SK-N-MC (cell line): ENCODE results near the gene IFIT2.
A peak's percentile ranks its signal among the peaks of the same experiment; 100 is the strongest.
"Not testable (repeated sequence)": the region's sequence is repeated elsewhere in the genome, so short reads cannot be mapped to it uniquely, and the experiment has no call there.

ENCODE experiments used
- DNase-seq: peaks from one replicate; pipeline ENCODE4 v3.0.0-alpha.2; 2011; ENCODE audit warnings: low read depth, low spot score
- H3K27ac ChIP-seq: fragments of 200-600 bp; sonication (generic); 2 replicates; pipeline ENCODE4 v1.5.1; 2016; ENCODE audit warnings: mixed run types
- H3K36me3 ChIP-seq: fragments of 200-600 bp; sonication (generic); 2 replicates; pipeline ENCODE4 v1.6.1; 2017; ENCODE audit warnings: antibody characterized with exemption, low read length, mixed read lengths; ENCODE audit not compliant: insufficient read depth
- H3K4me3 ChIP-seq: fragments of 200-600 bp; sonication (generic); 2 replicates; pipeline ENCODE4 v1.5.1; 2016
- H3K9ac ChIP-seq: fragments of 200-600 bp; sonication (generic); 2 replicates; pipeline ENCODE4 v1.8.0; 2017; ENCODE audit warnings: mixed run types, mixed read lengths; ENCODE audit not compliant: insufficient read length
- H3K9me3 ChIP-seq: fragments of 200-600 bp; sonication (generic); 2 replicates; pipeline ENCODE4 v1.6.1; 2017; ENCODE audit warnings: low read depth, mild to moderate bottlenecking, antibody characterized with exemption, low read length, moderate library complexity, mixed read lengths
- EZH2 ChIP-seq: fragments of 200-600 bp; sonication (generic); IDR thresholded peaks from one replicate; pipeline ENCODE4 v1.6.1; 2017; ENCODE audit warnings: antibody characterized with exemption
- FOXP2 ChIP-seq: optimal IDR thresholded peaks from 2 replicates; pipeline ENCODE3; 2011; ENCODE audit warnings: mild to moderate bottlenecking, moderate library complexity; ENCODE audit not compliant: insufficient read depth; ENCODE audit errors: extremely low read length, control extremely low read depth
- POLR2AphosphoS5 ChIP-seq: IDR thresholded peaks from 2 replicates; pipeline ENCODE4 v1.6.1; 2012; ENCODE audit warnings: mild to moderate bottlenecking, low read depth, low read length, borderline replicate concordance

IFIT2 gene

GRCh38 chr10:89327803-89328441, 26.1 kb downstream of the IFIT2 start, which contains the start of gene IFIT3:
IFIT3 (plus strand) TSS chr10:89327997; CDS start chr10:89328074, 77 bp downstream.
- H3K9me3 ChIP-seq = no peaks in the 10 kb centered on the region
- peak within 1 kb of the TSS; percentile 76 for H3K4me3 ChIP-seq
- H3K9ac ChIP-seq = peak within 1 kb of the TSS; percentile 72
- H3K36me3 ChIP-seq = no peaks in the 10 kb centered on the region
- peak within 1 kb of the TSS; percentile 96 for H3K27ac ChIP-seq
- no peak for TF ChIP-seq EZH2
- TF ChIP-seq FOXP2 = no peak
- peak; percentile 29; the same call in 1 of the 2 replicates for TF ChIP-seq POLR2AphosphoS5
- DNase-seq = no peak

- Histone ChIP-seq H3K9me3 (no peaks in the 10 kb centered on the region), H3K36me3 (no peaks in the 10 kb centered on the region), H3K4me3 (no peak overlapping the region; the same call in 1 of the 2 replicates), H3K9ac (no peak overlapping the region), H3K27ac (no peak overlapping the region)
- no peak for DNase-seq
- no peak for TF ChIP-seq EZH2
- no peak for TF ChIP-seq POLR2AphosphoS5
- no peak for TF ChIP-seq FOXP2
Measured at GRCh38 chr10:89329151-89329550, 27.3 kb downstream of the IFIT2 start.

GRCh38 chr10:89330014-89330413, 28.2 kb downstream of the IFIT2 start:
- not testable (repeated sequence) for DNase-seq, H3K4me3 ChIP-seq, H3K9me3 ChIP-seq, H3K27ac ChIP-seq, H3K9ac ChIP-seq, H3K36me3 ChIP-seq

- Histone ChIP-seq H3K9ac (no peak overlapping the region), H3K36me3 (no peaks in the 10 kb centered on the region), H3K9me3 (no peaks in the 10 kb centered on the region), H3K4me3 (no peak overlapping the region), H3K27ac (no peak overlapping the region)
- TF ChIP-seq POLR2AphosphoS5 = no peak
- TF ChIP-seq FOXP2 = no peak
- no peak for TF ChIP-seq EZH2
- DNase-seq = no peak
Measured at GRCh38 chr10:89330537-89331212, 28.8 kb downstream of the IFIT2 start.

GRCh38 chr10:89331487-89332122, 29.8 kb downstream of the IFIT2 start:
- not testable (repeated sequence) for H3K36me3 ChIP-seq, DNase-seq, H3K9ac ChIP-seq, H3K4me3 ChIP-seq, H3K9me3 ChIP-seq
- peak overlapping the region; percentile 90; the same call in 1 of the 2 replicates for H3K27ac ChIP-seq

- TF ChIP-seq POLR2AphosphoS5 (no peak), FOXP2 (no peak), EZH2 (no peak)
- Histone ChIP-seq H3K27ac (peak overlapping the region; percentile 90), H3K4me3 (peak overlapping the region; percentile 71), H3K36me3 (no peaks in the 10 kb centered on the region), H3K9me3 (no peaks in the 10 kb centered on the region), H3K9ac (peak overlapping the region; percentile 51)
- no peak for DNase-seq
Measured at GRCh38 chr10:89332123-89332633, 30.3 kb downstream of the IFIT2 start.

- DNase-seq = no peak
- no peak for TF ChIP-seq EZH2
- TF ChIP-seq POLR2AphosphoS5 = no peak
- no peak for TF ChIP-seq FOXP2
- Histone ChIP-seq H3K27ac (no peak overlapping the region), H3K9ac (no peak overlapping the region), H3K4me3 (no peak overlapping the region), H3K9me3 (no peaks in the 10 kb centered on the region), H3K36me3 (no peaks in the 10 kb centered on the region)
Measured at GRCh38 chr10:89335226-89335625, 33.4 kb downstream of the IFIT2 start.

GRCh38 chr10:89336241-89336640, 34.4 kb downstream of the IFIT2 start:
- no peak for DNase-seq
- no peak overlapping the region for H3K27ac ChIP-seq
- TF ChIP-seq POLR2AphosphoS5 (no peak), FOXP2 (no peak), EZH2 (no peak)
- H3K4me3 ChIP-seq = no peak overlapping the region
- no peaks in the 10 kb centered on the region for H3K9me3 ChIP-seq
- no peaks in the 10 kb centered on the region for H3K36me3 ChIP-seq
- H3K9ac ChIP-seq = no peak overlapping the region

GRCh38 chr10:89337484-89337883, 35.6 kb downstream of the IFIT2 start:
- TF ChIP-seq FOXP2 (no peak), EZH2 (no peak), POLR2AphosphoS5 (no peak)
- no peak overlapping the region for H3K27ac ChIP-seq
- DNase-seq = no peak

More at GRCh38 chr10:89337484-89337883, 35.6 kb downstream of the IFIT2 start:
- no peaks in the 10 kb centered on the region for H3K9me3 ChIP-seq
- H3K4me3 ChIP-seq = no peak overlapping the region
- H3K36me3 ChIP-seq = no peaks in the 10 kb centered on the region
- H3K9ac ChIP-seq = no peak overlapping the region
